ENCODE data around the gene KIF17. TPM values are rescaled to one million over a fixed set of nuclear protein-coding genes. Genes with fewer than 3 reads are reported as not detected.
A peak's percentile ranks its signal among the peaks of the same experiment; 100 is the strongest.
"Not testable (repeated sequence)": the region's sequence is repeated elsewhere in the genome, so short reads cannot be mapped to it uniquely, and the experiment has no call there.

KIF17 gene
- total RNA-seq, 1 donor from 2014 or later, result 2.2 TPM

GRCh38 chr1:20678599-20678998 is 39.2 kb downstream of the KIF17 start:
- Histone ChIP-seq H3K4me2 (no peak overlapping the region), H3K27me3 (no peaks in the 10 kb centered on the region), H3K27ac (no peak overlapping the region), H4K20me1 (ENCODE audit: low read depth) (no peaks in the 10 kb centered on the region), H3K4me1 (no peaks in the 10 kb centered on the region), H3K9me3 (ENCODE audit: low read depth) (no peaks in the 10 kb centered on the region), H2AFZ (replicated peaks) (no peak overlapping the region), H3K4me3 (no peak overlapping the region), H3K79me2 (ENCODE audit: low read depth) (no peaks in the 10 kb centered on the region), H3F3A (ENCODE audit: low read depth) (no peaks in the 10 kb centered on the region), H3K36me3 (no peaks in the 10 kb centered on the region), H3K9ac (no peak overlapping the region)
- no peak for TF ChIP-seq CTCF (IDR thresholded peaks at IDR 0.05)
- no peaks in the 10 kb centered on the region for H3K36me3 Mint-ChIP-seq
- H3K9me3 Mint-ChIP-seq, result no peaks in the 10 kb centered on the region
- H3K4me1 Mint-ChIP-seq, result no peaks in the 10 kb centered on the region
- no peak overlapping the region for H3K27ac Mint-ChIP-seq
- no peak overlapping the region for H3K4me3 Mint-ChIP-seq
- H3K27me3 Mint-ChIP-seq (ENCODE audit: insufficient read depth, low read depth), result peaks cover 5% of the 10 kb centered on the region
- DNase-seq (ENCODE audit: low spot score), result no peak

- not testable (repeated sequence) for H3K27ac ChIP-seq; H3F3A ChIP-seq (ENCODE audit: low read depth); H3K27me3 Mint-ChIP-seq (ENCODE audit: insufficient read depth, low read depth); H2AFZ ChIP-seq (replicated peaks); H3K4me1 Mint-ChIP-seq; H3K9me3 ChIP-seq (ENCODE audit: low read depth); H3K4me3 Mint-ChIP-seq; H3K27me3 ChIP-seq; DNase-seq (ENCODE audit: low spot score); H3K9ac ChIP-seq; H3K9me3 Mint-ChIP-seq; H3K4me3 ChIP-seq; H3K4me2 ChIP-seq; H3K79me2 ChIP-seq (ENCODE audit: low read depth); H3K4me1 ChIP-seq; H3K36me3 ChIP-seq; H3K27ac Mint-ChIP-seq; H4K20me1 ChIP-seq (ENCODE audit: low read depth); H3K36me3 Mint-ChIP-seq
These were observed 44.2 kb downstream of the KIF17 start for GRCh38 chr1:20673626-20674025.

GRCh38 chr1:20672265-20672632 is 45.6 kb downstream of the KIF17 start:
- Histone ChIP-seq H3K36me3 (no peaks in the 10 kb centered on the region), H3K79me2 (ENCODE audit: low read depth) (no peaks in the 10 kb centered on the region), H3K4me1 (no peaks in the 10 kb centered on the region), H3F3A (ENCODE audit: low read depth) (no peaks in the 10 kb centered on the region), H2AFZ (replicated peaks) (no peak overlapping the region), H3K4me2 (no peak overlapping the region), H3K27ac (no peak overlapping the region), H3K4me3 (no peak overlapping the region), H3K27me3 (no peaks in the 10 kb centered on the region), H4K20me1 (ENCODE audit: low read depth) (no peaks in the 10 kb centered on the region), H3K9ac (no peak overlapping the region), H3K9me3 (ENCODE audit: low read depth) (no peaks in the 10 kb centered on the region)
- Mint-ChIP-seq H3K27me3 (ENCODE audit: insufficient read depth, low read depth) (peaks cover 8% of the 10 kb centered on the region), H3K27ac (peak overlapping the region; percentile 52), H3K4me1 (peaks cover 9% of the 10 kb centered on the region), H3K9me3 (no peaks in the 10 kb centered on the region), H3K36me3 (no peaks in the 10 kb centered on the region), H3K4me3 (no peak overlapping the region)
- no peak for TF ChIP-seq EZH2phosphoT487 (IDR thresholded peaks at IDR 0.05)
- TF ChIP-seq CTCF (IDR thresholded peaks at IDR 0.05), result no peak
- TF ChIP-seq EZH2 (IDR thresholded peaks at IDR 0.05), result no peak
- DNase-seq (ENCODE audit: low spot score), result no peak

GRCh38 chr1:20670936-20671335 is 46.9 kb downstream of the KIF17 start:
- H3K36me3 ChIP-seq, result no peaks in the 10 kb centered on the region
- H3K27ac ChIP-seq, result no peak overlapping the region
- Mint-ChIP-seq H3K9me3 (no peaks in the 10 kb centered on the region), H3K36me3 (no peaks in the 10 kb centered on the region), H3K4me3 (no peak overlapping the region), H3K4me1 (peaks cover 13% of the 10 kb centered on the region), H3K27ac (peak overlapping the region; percentile 71), H3K27me3 (ENCODE audit: insufficient read depth, low read depth) (peaks cover 8% of the 10 kb centered on the region)
- no peaks in the 10 kb centered on the region for H3K27me3 ChIP-seq
- H4K20me1 ChIP-seq (ENCODE audit: low read depth), result no peaks in the 10 kb centered on the region
- H3K4me2 ChIP-seq, result no peak overlapping the region
- H3K9me3 ChIP-seq (ENCODE audit: low read depth), result no peaks in the 10 kb centered on the region
- TF ChIP-seq CTCF (IDR thresholded peaks at IDR 0.05) (no peak), EZH2phosphoT487 (IDR thresholded peaks at IDR 0.05) (no peak), EZH2 (IDR thresholded peaks at IDR 0.05) (no peak)
- DNase-seq (ENCODE audit: low spot score), result no peak
- H3K9ac ChIP-seq, result no peak overlapping the region
- H3F3A ChIP-seq (ENCODE audit: low read depth), result no peaks in the 10 kb centered on the region
- H2AFZ ChIP-seq (replicated peaks), result no peak overlapping the region
- no peaks in the 10 kb centered on the region for H3K79me2 ChIP-seq (ENCODE audit: low read depth)
- H3K4me1 ChIP-seq, result no peaks in the 10 kb centered on the region
- no peak overlapping the region for H3K4me3 ChIP-seq

Measured in neural progenitor cell (in vitro differentiated cells).